ENCODE data around the gene TMEM200A. TPM values are rescaled to one million over a fixed set of nuclear protein-coding genes. Genes with fewer than 3 reads are reported as not detected.

The TMEM200A gene
- total RNA-seq, 2 experiments from 2014 or later: 0.20 TPM

DNA sequence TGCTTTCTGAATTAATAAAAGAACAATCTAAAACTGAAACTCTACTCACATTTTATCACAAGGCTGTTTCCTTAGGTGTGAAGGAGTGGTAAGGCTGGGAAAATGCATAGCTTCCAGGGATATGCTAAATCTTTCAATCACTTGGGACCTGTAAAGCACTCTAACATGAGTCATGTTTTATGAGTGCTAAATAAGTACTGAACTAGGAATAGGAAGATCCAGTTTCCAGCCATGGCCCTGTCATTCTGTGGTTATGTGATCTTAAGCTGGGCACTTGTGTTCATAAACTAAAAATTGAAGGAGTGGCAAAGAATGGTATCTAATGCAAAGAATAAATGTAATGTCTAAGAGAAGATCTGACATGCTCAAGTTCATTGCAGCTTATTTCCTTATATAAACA lies 6.1 kb upstream of the TMEM200A start:
- DNase-seq (no peak), ATAC-seq (no peak)
- TF ChIP-seq, protein P1, sequence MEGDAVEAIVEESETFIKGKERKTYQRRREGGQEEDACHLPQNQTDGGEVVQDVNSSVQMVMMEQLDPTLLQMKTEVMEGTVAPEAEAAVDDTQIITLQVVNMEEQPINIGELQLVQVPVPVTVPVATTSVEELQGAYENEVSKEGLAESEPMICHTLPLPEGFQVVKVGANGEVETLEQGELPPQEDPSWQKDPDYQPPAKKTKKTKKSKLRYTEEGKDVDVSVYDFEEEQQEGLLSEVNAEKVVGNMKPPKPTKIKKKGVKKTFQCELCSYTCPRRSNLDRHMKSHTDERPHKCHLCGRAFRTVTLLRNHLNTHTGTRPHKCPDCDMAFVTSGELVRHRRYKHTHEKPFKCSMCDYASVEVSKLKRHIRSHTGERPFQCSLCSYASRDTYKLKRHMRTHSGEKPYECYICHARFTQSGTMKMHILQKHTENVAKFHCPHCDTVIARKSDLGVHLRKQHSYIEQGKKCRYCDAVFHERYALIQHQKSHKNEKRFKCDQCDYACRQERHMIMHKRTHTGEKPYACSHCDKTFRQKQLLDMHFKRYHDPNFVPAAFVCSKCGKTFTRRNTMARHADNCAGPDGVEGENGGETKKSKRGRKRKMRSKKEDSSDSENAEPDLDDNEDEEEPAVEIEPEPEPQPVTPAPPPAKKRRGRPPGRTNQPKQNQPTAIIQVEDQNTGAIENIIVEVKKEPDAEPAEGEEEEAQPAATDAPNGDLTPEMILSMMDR (IDR thresholded peaks at IDR 0.05): no peak
- H3K4me1 Mint-ChIP-seq (ENCODE audit: low read depth): peaks cover 7% of the 10 kb centered on the region
- CTCF ChIA-PET: no interaction called here
- no peaks in the 10 kb centered on the region for H3K36me3 Mint-ChIP-seq (ENCODE audit: low read depth)
- POLR2A ChIA-PET: no interaction called here
- intact Hi-C loops (cut with micrococcal nuclease): no loop called here
- H3K27me3 Mint-ChIP-seq: peaks cover 4% of the 10 kb centered on the region
- no peak overlapping the region for H3K4me3 Mint-ChIP-seq
- peaks cover 10% of the 10 kb centered on the region for H3K9me3 Mint-ChIP-seq
- no peak overlapping the region for H3K27ac Mint-ChIP-seq

DNA sequence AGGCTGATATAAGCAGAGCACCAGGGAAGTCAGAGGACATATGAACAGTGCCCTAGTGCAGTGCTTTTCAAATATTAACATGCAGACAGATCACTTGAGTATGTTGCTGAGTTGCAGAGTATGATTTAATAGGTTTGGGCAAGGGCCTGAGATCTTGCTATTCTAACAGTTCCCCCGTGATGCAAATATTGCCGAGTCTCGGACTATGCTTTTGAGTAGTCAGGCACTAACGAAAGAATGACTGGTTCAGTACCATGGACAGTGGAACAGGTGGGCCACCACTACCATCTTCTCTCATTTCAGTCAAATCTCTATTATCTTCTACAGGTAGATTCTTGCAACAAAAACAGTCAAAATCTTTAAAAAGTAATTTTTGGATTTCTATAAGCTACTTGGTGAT lies 3.7 kb upstream of the TMEM200A start:
- Mint-ChIP-seq H3K27ac (no peak overlapping the region), H3K27me3 (peaks cover 12% of the 10 kb centered on the region), H3K4me1 (ENCODE audit: low read depth) (peaks cover 17% of the 10 kb centered on the region), H3K36me3 (ENCODE audit: low read depth) (no peaks in the 10 kb centered on the region), H3K4me3 (no peak overlapping the region), H3K9me3 (peaks cover 10% of the 10 kb centered on the region)
- peak; percentile 13 for DNase-seq
- intact Hi-C loops (cut with micrococcal nuclease): no loop called here
- no peak for ATAC-seq
- ChIA-PET CTCF (no interaction called here), POLR2A (no interaction called here)
- TF ChIP-seq, protein P1 (IDR thresholded peaks at IDR 0.05): no peak

DNA sequence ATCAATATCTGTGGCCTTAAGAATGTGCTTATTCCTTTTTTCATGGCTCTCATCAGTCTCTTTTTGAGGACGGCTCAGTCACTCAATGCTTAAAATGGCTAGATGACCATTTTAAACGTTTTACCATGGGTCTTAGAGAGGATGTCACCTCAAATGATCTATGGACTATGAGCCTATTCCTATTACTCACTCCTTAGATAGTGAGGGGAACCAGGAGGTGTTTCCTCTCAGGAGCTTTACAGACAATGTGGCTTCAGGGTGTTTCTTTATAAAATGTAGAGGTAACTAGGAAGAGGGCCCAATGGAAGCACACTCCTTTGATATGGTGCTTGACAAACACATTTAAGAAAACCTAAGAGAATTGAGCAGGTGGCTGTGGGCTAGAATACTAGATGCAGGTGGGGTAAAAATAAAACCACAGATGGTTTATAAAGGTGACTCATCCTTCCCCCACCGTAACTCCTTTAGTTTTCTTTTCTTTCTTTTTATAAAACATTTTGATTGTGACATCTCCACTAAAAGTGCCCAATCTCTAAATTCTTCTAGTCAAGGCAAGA lies 1.5 kb upstream of the TMEM200A start:
- no peaks in the 10 kb centered on the region for H3K36me3 Mint-ChIP-seq (ENCODE audit: low read depth)
- peaks cover 17% of the 10 kb centered on the region for H3K4me1 Mint-ChIP-seq (ENCODE audit: low read depth)
- TF ChIP-seq, protein P1 (IDR thresholded peaks at IDR 0.05): no peak
- H3K4me3 Mint-ChIP-seq: peak overlapping the region; percentile 61
- H3K27ac Mint-ChIP-seq: no peak overlapping the region
- peaks cover 10% of the 10 kb centered on the region for H3K9me3 Mint-ChIP-seq
- DNase-seq: no peak
- POLR2A ChIA-PET: no interaction called here
- ATAC-seq: no peak
- H3K27me3 Mint-ChIP-seq: peaks cover 15% of the 10 kb centered on the region
- intact Hi-C loops (cut with micrococcal nuclease): no loop called here
- CTCF ChIA-PET: interaction anchor here (0.6 to 1.7 kb wide), 2 partner anchors 18 to 160 kb away, joined by 3 to 5 read pairs; no protein-coding TSS in a partner anchor

DNA sequence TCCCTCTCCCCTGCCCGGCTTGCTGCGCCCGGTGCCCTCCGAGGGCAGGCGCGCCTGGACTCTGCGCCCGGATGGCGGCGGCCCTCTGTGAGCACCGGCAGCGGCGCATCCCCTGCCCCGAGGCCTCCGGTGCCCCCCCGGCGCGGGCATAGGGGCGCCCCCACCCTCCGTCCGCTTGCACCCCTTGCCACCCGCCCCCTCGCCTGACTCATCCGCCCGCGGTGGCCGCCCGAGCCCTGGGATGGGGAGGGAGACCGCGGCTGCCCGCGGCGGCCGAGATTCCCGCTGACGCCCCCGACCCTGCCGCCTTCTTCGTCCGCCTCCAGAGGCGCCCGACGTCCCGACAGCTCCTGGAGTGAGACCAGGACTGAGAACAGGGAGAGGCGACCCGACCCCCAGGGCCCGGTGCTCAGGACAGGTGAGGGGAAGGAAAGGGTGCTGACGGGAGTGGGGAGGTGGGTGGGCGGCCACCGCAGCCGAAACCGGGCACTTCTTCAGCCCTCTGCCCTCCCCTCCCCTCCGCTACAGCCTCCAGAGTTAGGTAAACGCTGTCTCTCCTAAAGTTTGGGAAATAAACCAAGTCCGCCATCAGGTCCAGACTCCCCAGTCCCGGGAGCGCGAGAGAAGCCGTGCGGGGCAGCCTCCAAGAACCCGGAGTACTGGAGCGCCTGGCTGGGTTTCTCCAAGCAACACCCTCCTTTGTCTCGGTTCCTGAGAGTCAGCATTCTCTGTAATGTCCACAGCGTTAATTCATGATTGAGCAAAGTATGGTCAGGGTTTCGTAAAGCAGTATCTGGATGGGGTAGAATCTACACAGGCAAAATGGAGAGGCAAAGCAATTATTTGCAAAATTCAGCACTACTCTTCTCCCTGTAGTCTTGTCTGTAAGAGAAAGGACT lies 539 bp downstream of the TMEM200A start:
- ATAC-seq: peak; percentile 68
- POLR2A ChIA-PET: no interaction called here
- H3K4me1 Mint-ChIP-seq (ENCODE audit: low read depth): peaks cover 17% of the 10 kb centered on the region
- peaks cover 15% of the 10 kb centered on the region for H3K27me3 Mint-ChIP-seq
- intact Hi-C loops (cut with micrococcal nuclease): no loop called here
- peak overlapping the region; percentile 12 for H3K27ac Mint-ChIP-seq
- peak overlapping the region; percentile 63 for H3K4me3 Mint-ChIP-seq
- CTCF ChIA-PET: interaction anchor here (0.6 to 1.7 kb wide), 9 partner anchors 8 to 332 kb away, joined by 3 to 13 read pairs (median 3); no protein-coding TSS in a partner anchor
- no peaks in the 10 kb centered on the region for H3K9me3 Mint-ChIP-seq
- no peaks in the 10 kb centered on the region for H3K36me3 Mint-ChIP-seq (ENCODE audit: low read depth)
- TF ChIP-seq, protein P1 (IDR thresholded peaks at IDR 0.05): no peak
- peak; percentile 57 for DNase-seq

DNA sequence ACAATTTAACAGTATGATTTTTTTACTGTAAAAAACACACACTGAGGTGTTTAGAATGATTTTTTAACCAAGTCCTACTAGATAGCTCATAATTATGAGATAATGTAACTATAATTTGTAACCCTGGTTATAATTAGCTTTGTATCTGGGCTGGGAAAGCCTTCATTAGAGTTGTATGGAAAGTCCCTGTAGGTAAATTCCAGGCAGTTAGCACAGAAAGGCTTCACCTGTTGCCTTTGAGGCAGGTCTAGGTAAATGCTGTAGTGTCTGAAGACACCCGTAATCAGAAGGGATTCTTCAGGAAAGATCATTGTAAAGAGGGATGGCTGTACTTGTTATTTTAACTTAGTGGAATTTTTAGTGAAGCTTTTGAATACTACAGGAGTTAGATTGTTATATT lies 1.9 kb downstream of the TMEM200A start:
- DNase-seq: no peak

More for the DNA sequence above, 1.9 kb downstream of the TMEM200A start:
- POLR2A ChIA-PET: no interaction called here
- H3K36me3 Mint-ChIP-seq (ENCODE audit: low read depth): no peaks in the 10 kb centered on the region
- H3K27ac Mint-ChIP-seq: no peak overlapping the region
- peaks cover 15% of the 10 kb centered on the region for H3K27me3 Mint-ChIP-seq
- TF ChIP-seq, protein P1 (IDR thresholded peaks at IDR 0.05): no peak
- intact Hi-C loops (cut with micrococcal nuclease): no loop called here
- no peaks in the 10 kb centered on the region for H3K9me3 Mint-ChIP-seq
- CTCF ChIA-PET: interaction anchor here (1.0 to 1.4 kb wide), 6 partner anchors 8 to 330 kb away, joined by 3 to 5 read pairs (median 4); no protein-coding TSS in a partner anchor
- H3K4me1 Mint-ChIP-seq (ENCODE audit: low read depth): peaks cover 17% of the 10 kb centered on the region
- no peak for ATAC-seq
- no peak overlapping the region for H3K4me3 Mint-ChIP-seq

All from activated CD8-positive, alpha-beta T cell treated with anti-CD3 and anti-CD28 coated beads for 36 hours (primary cell).